ENCODE measurements around the gene XIRP1.

- TF ChIP-seq CTCF (IDR thresholded peaks at IDR 0.05; ENCODE audit: low read depth, low read length, poor library complexity, severe bottlenecking): no peak
- TF ChIP-seq EZH2phosphoT487 (IDR thresholded peaks at IDR 0.05; ENCODE audit: borderline replicate concordance, low read length): no peak
Measured at GRCh38 chr3:39178553-39178952, 13.8 kb downstream of the XIRP1 start.

Measured in DOHH2 (cell line).